Breast epithelium (tissue), 3 donors: ENCODE data around the gene PCDH9.

ENCODE experiments used
- POLR2A ChIP-seq: fragments of 450-650 bp; IDR thresholded peaks from one replicate; pipeline ENCODE4 v1.6.1; 2016; ENCODE audit warnings: antibody characterized with exemption, mild to moderate bottlenecking, moderate library complexity
- POLR2AphosphoS5 ChIP-seq, 3 donors: sonication (generic); formaldehyde crosslinking; IDR thresholded peaks; one replicate each; pipeline ENCODE4 v1.6.1; 2017; ENCODE audit warnings: antibody characterized with exemption in 3 of 3
- TF ChIP-seq, protein P1 (sequence below), 3 donors: fragments of 450-650 bp; IDR thresholded peaks; one replicate each; pipeline ENCODE4 v1.5.1; 2016 to 2017; ENCODE audit warnings: antibody characterized with exemption in 3 of 3, mild to moderate bottlenecking in 3 of 3, moderate library complexity in 3 of 3

DNA sequence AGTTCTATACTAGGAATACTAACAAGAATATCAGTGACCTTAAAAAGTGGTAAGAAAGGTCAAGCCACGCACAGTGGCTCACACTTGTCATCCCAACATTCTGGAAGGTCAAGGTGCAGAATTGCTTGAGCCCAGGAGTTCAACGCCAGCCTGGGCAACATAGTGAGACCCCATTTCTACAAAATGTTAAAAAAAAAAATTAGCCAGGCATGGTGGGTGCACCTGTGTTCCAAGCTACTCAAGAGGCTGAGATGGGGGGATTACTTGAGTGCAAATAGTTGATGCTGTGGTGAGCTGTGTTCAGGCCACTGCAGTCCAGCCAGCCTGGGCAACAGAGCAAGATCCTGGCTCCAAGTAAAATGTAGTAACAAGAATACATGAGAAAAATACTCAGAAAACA, 61.8 kb downstream of the PCDH9 start:
- TF ChIP-seq, protein P1, sequence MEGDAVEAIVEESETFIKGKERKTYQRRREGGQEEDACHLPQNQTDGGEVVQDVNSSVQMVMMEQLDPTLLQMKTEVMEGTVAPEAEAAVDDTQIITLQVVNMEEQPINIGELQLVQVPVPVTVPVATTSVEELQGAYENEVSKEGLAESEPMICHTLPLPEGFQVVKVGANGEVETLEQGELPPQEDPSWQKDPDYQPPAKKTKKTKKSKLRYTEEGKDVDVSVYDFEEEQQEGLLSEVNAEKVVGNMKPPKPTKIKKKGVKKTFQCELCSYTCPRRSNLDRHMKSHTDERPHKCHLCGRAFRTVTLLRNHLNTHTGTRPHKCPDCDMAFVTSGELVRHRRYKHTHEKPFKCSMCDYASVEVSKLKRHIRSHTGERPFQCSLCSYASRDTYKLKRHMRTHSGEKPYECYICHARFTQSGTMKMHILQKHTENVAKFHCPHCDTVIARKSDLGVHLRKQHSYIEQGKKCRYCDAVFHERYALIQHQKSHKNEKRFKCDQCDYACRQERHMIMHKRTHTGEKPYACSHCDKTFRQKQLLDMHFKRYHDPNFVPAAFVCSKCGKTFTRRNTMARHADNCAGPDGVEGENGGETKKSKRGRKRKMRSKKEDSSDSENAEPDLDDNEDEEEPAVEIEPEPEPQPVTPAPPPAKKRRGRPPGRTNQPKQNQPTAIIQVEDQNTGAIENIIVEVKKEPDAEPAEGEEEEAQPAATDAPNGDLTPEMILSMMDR (IDR thresholded peaks at IDR 0.05): no peak
- TF ChIP-seq POLR2A: no peak
- no peak for TF ChIP-seq POLR2AphosphoS5 (IDR thresholded peaks at IDR 0.05)
